ENCODE measurements around the gene OR52J3. TPM values are rescaled to one million over a fixed set of nuclear protein-coding genes. Genes with fewer than 3 reads are reported as not detected.

Gene OR52J3
- total and polyA plus RNA-seq, 4 donors, result not detected

GRCh38 chr11:5088556-5088955 lies 42.2 kb downstream of the OR52J3 start:
- Histone ChIP-seq H3K4me3 (ENCODE audit: low read depth, low read length) (no peak overlapping the region), H3K4me1 (ENCODE audit: control insufficient read depth, insufficient read depth, low read length) (no peaks in the 10 kb centered on the region), H3K27ac (ENCODE audit: low read depth, low read length) (no peak overlapping the region), H3K36me3 (ENCODE audit: control insufficient read depth, insufficient read depth, low read length) (no peaks in the 10 kb centered on the region), H3K27me3 (ENCODE audit: control insufficient read depth, insufficient read depth, low read length) (no peaks in the 10 kb centered on the region), H3K9me3 (ENCODE audit: control insufficient read depth, insufficient read depth, low read length) (no peaks in the 10 kb centered on the region)
- peak in 1 of 6 donors; percentile 9 for DNase-seq (ENCODE audit: low read depth in 4 of 6, low spot score in 6 of 6)

- H3K27ac ChIP-seq (ENCODE audit: low read depth, low read length), result no peak overlapping the region
- H3K4me1 ChIP-seq (ENCODE audit: control insufficient read depth, insufficient read depth, low read length), result no peaks in the 10 kb centered on the region
- H3K36me3 ChIP-seq (ENCODE audit: control insufficient read depth, insufficient read depth, low read length), result no peaks in the 10 kb centered on the region
- 92% methylated on average over 1 of the region's 1 CpG for WGBS (ENCODE audit: insufficient coverage)
- DNase-seq (ENCODE audit: low read depth in 4 of 6, low spot score in 6 of 6), result no peak
- no peak overlapping the region for H3K4me3 ChIP-seq (ENCODE audit: low read depth, low read length)
- H3K9me3 ChIP-seq (ENCODE audit: control insufficient read depth, insufficient read depth, low read length), result no peaks in the 10 kb centered on the region
- H3K27me3 ChIP-seq (ENCODE audit: control insufficient read depth, insufficient read depth, low read length), result no peaks in the 10 kb centered on the region
These were observed 44.3 kb downstream of the OR52J3 start for GRCh38 chr11:5090668-5091067.

- H3K4me3 ChIP-seq (ENCODE audit: low read depth, low read length), result no peak overlapping the region
- DNase-seq (ENCODE audit: low read depth in 4 of 6, low spot score in 6 of 6), result no peak
- H3K27me3 ChIP-seq (ENCODE audit: control insufficient read depth, insufficient read depth, low read length), result no peaks in the 10 kb centered on the region
- no peaks in the 10 kb centered on the region for H3K36me3 ChIP-seq (ENCODE audit: control insufficient read depth, insufficient read depth, low read length)
- 100% methylated on average over 2 of the region's 8 CpGs for WGBS (ENCODE audit: insufficient coverage)
- no peaks in the 10 kb centered on the region for H3K4me1 ChIP-seq (ENCODE audit: control insufficient read depth, insufficient read depth, low read length)
- no peak overlapping the region for H3K27ac ChIP-seq (ENCODE audit: low read depth, low read length)
- no peaks in the 10 kb centered on the region for H3K9me3 ChIP-seq (ENCODE audit: control insufficient read depth, insufficient read depth, low read length)
These were observed 46.7 kb downstream of the OR52J3 start for GRCh38 chr11:5092821-5093585.

GRCh38 chr11:5096011-5096410 lies 49.7 kb downstream of the OR52J3 start:
- Histone ChIP-seq H3K36me3 (ENCODE audit: control insufficient read depth, insufficient read depth, low read length) (no peaks in the 10 kb centered on the region), H3K27me3 (ENCODE audit: control insufficient read depth, insufficient read depth, low read length) (no peaks in the 10 kb centered on the region), H3K4me1 (ENCODE audit: control insufficient read depth, insufficient read depth, low read length) (no peaks in the 10 kb centered on the region), H3K27ac (ENCODE audit: low read depth, low read length) (no peak overlapping the region), H3K4me3 (ENCODE audit: low read depth, low read length) (no peak overlapping the region), H3K9me3 (ENCODE audit: control insufficient read depth, insufficient read depth, low read length) (no peaks in the 10 kb centered on the region)
- DNase-seq (ENCODE audit: low read depth in 4 of 6, low spot score in 6 of 6), result no peak
- WGBS (ENCODE audit: insufficient coverage), result no CpG with 5 or more reads among the region's 2 CpGs

Other genes starting within 250 kb of the OR52J3 start
- gene OR52R1, start 242.1 kb upstream of the OR52J3 start, total RNA-seq, result not detected
- gene OR52R1, start 242.1 kb upstream of the OR52J3 start, polyA plus RNA-seq (ENCODE audit: insufficient read length in 2 of 2), result not detected
- gene OR51F2, start 225.2 kb upstream of the OR52J3 start, total RNA-seq, result not detected
- gene OR51F2, start 225.2 kb upstream of the OR52J3 start, polyA plus RNA-seq (ENCODE audit: insufficient read length in 2 of 2), result not detected
- not detected for gene OR51S1, start 197.3 kb upstream of the OR52J3 start, total RNA-seq
- not detected for gene OR51S1, start 197.3 kb upstream of the OR52J3 start, polyA plus RNA-seq (ENCODE audit: insufficient read length in 2 of 2)
- not detected for gene OR51T1, start 164.6 kb upstream of the OR52J3 start, total RNA-seq
- gene OR51T1, start 164.6 kb upstream of the OR52J3 start, polyA plus RNA-seq (ENCODE audit: insufficient read length in 2 of 2), result not detected
- not detected for gene OR51A7, start 142.7 kb upstream of the OR52J3 start, total RNA-seq
- gene OR51A7, start 142.7 kb upstream of the OR52J3 start, polyA plus RNA-seq (ENCODE audit: insufficient read length in 2 of 2), result not detected
- gene OR51G2, start 127.2 kb upstream of the OR52J3 start, total RNA-seq, result not detected
- gene OR51G2, start 127.2 kb upstream of the OR52J3 start, polyA plus RNA-seq (ENCODE audit: insufficient read length in 2 of 2), result not detected
- not detected for gene OR51G1, start 122.2 kb upstream of the OR52J3 start, total RNA-seq
- not detected for gene OR51G1, start 122.2 kb upstream of the OR52J3 start, polyA plus RNA-seq (ENCODE audit: insufficient read length in 2 of 2)
- gene OR51A4, start 98.9 kb upstream of the OR52J3 start, total RNA-seq, result not detected
- not detected for gene OR51A4, start 98.9 kb upstream of the OR52J3 start, polyA plus RNA-seq (ENCODE audit: insufficient read length in 2 of 2)
- gene OR51A2, start 90.8 kb upstream of the OR52J3 start, total RNA-seq, result not detected
- not detected for gene OR51A2, start 90.8 kb upstream of the OR52J3 start, polyA plus RNA-seq (ENCODE audit: insufficient read length in 2 of 2)
- gene OR51L1, start 51.7 kb upstream of the OR52J3 start, total RNA-seq, result not detected
- gene OR51L1, start 51.7 kb upstream of the OR52J3 start, polyA plus RNA-seq (ENCODE audit: insufficient read length in 2 of 2), result under 1 TPM in 1 of 2 donors, not detected in 1; 0.03 TPM
- not detected for gene OR52E2, start 13.1 kb downstream of the OR52J3 start, total RNA-seq
- not detected for gene OR52E2, start 13.1 kb downstream of the OR52J3 start, polyA plus RNA-seq (ENCODE audit: insufficient read length in 2 of 2)
- gene OR52E1, start 23.0 kb downstream of the OR52J3 start, total RNA-seq, result not detected
- not detected for gene OR52E1, start 23.0 kb downstream of the OR52J3 start, polyA plus RNA-seq (ENCODE audit: insufficient read length in 2 of 2)
- under 1 TPM in 1 of 2 donors, not detected in 1; 0.06 TPM for gene OR52A5, start 91.8 kb downstream of the OR52J3 start, total RNA-seq
- gene OR52A5, start 91.8 kb downstream of the OR52J3 start, polyA plus RNA-seq (ENCODE audit: insufficient read length in 2 of 2), result not detected
- gene OR52A1, start 108.2 kb downstream of the OR52J3 start, total RNA-seq, result not detected
- under 1 TPM; 0.05 to 0.10 TPM for gene OR52A1, start 108.2 kb downstream of the OR52J3 start, polyA plus RNA-seq (ENCODE audit: insufficient read length in 2 of 2)
- gene OR51V1, start 154.2 kb downstream of the OR52J3 start, total RNA-seq, result not detected
- not detected for gene OR51V1, start 154.2 kb downstream of the OR52J3 start, polyA plus RNA-seq (ENCODE audit: insufficient read length in 2 of 2)
- 1,000 to 10,000 TPM; 1,170 to 2,002 TPM for gene HBB, start 180.5 kb downstream of the OR52J3 start, total RNA-seq
- 100 to 1,000 TPM; 132 to 148 TPM for gene HBB, start 180.5 kb downstream of the OR52J3 start, polyA plus RNA-seq (ENCODE audit: insufficient read length in 2 of 2)
- 1 to 10 TPM in 1 of 2 donors, under 1 TPM in 1; 0.17 to 1.2 TPM for gene HBD, start 188.0 kb downstream of the OR52J3 start, total RNA-seq
- gene HBD, start 188.0 kb downstream of the OR52J3 start, polyA plus RNA-seq (ENCODE audit: insufficient read length in 2 of 2), result not detected
- 1,000 to 10,000 TPM in 1 of 2 donors, 100 to 1,000 TPM in 1; 286 to 1,550 TPM for gene HBG1, start 203.3 kb downstream of the OR52J3 start, total RNA-seq
- 10 to 100 TPM in 1 of 2 donors, 1 to 10 TPM in 1; 8.9 to 10.7 TPM for gene HBG1, start 203.3 kb downstream of the OR52J3 start, polyA plus RNA-seq (ENCODE audit: insufficient read length in 2 of 2)
- over 10,000 TPM; 12,245 to 14,331 TPM for gene HBG2, start 208.3 kb downstream of the OR52J3 start, total RNA-seq
- 1,000 to 10,000 TPM; 2,225 to 2,582 TPM for gene HBG2, start 208.3 kb downstream of the OR52J3 start, polyA plus RNA-seq (ENCODE audit: insufficient read length in 2 of 2)
- gene HBE1, start 223.4 kb downstream of the OR52J3 start, total RNA-seq, result 10 to 100 TPM; 14.4 to 30.5 TPM
- gene HBE1, start 223.4 kb downstream of the OR52J3 start, polyA plus RNA-seq (ENCODE audit: insufficient read length in 2 of 2), result 1 to 10 TPM; 9.2 to 9.3 TPM